ENCODE measurements around the gene NF1.

NF1 gene

DNA sequence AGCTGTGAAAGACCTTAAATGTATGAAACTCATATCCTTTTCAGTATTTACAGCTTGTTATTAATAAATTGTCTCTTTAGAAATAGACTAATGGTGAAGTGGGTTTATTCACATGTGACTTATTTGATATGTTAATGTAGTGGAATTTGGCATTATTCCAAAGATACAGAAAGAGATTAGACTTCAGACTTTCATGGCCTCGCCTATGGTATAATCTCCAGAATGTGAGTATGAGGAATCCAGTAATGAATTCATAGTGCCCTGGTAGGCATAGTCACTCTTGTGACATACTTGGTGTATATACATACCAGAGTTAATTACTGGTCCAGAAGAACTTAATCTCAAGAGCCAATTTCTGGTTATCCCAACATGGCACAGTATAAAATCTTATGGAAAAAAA is 129.6 kb downstream of the NF1 start:
- TF ChIP-seq SIN3A (IDR thresholded peaks at IDR 0.05; ENCODE audit: borderline replicate concordance, insufficient read depth, low read length): no peak
- TF ChIP-seq FOXP2 (optimal IDR thresholded peaks at IDR 0.05; ENCODE audit: borderline replicate concordance, extremely low read depth, extremely low read length, insufficient read depth): no peak
- TF ChIP-seq POLR2AphosphoS5 (IDR thresholded peaks at IDR 0.05; ENCODE audit: low read depth, low read length): no peak
- no peak for TF ChIP-seq REST (IDR thresholded peaks at IDR 0.05; ENCODE audit: insufficient read depth in 1 of 2, low read depth in 2 of 2, low read length in 2 of 2)
- no peak for TF ChIP-seq TAF1 (IDR thresholded peaks at IDR 0.05; ENCODE audit: borderline replicate concordance, insufficient read depth, low read length)

DNA sequence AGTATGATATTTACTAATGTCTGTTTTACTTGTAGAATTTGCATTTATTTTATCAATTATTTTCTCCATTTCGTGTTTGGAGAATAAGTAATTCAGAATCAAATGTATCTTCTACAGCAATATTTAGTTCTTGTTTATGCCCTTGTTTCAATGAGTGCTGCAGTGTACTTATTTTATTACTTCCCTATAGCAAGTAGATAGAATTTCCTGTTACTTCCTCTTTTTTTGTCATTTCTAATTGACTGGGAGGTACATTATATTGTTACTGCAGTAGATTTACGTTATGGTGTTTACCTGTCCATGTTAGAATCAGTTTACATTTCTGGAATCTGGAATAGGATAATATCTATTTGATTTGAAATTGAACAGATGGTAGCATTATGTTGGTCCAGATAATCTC is 131.1 kb downstream of the NF1 start:
- TF ChIP-seq TAF1 (IDR thresholded peaks at IDR 0.05; ENCODE audit: borderline replicate concordance, insufficient read depth, low read length) (no peak), SIN3A (IDR thresholded peaks at IDR 0.05; ENCODE audit: borderline replicate concordance, insufficient read depth, low read length) (no peak), FOXP2 (optimal IDR thresholded peaks at IDR 0.05; ENCODE audit: borderline replicate concordance, extremely low read depth, extremely low read length, insufficient read depth) (no peak), REST (IDR thresholded peaks at IDR 0.05; ENCODE audit: insufficient read depth in 1 of 2, low read depth in 2 of 2, low read length in 2 of 2) (no peak), POLR2AphosphoS5 (IDR thresholded peaks at IDR 0.05; ENCODE audit: low read depth, low read length) (no peak)

DNA sequence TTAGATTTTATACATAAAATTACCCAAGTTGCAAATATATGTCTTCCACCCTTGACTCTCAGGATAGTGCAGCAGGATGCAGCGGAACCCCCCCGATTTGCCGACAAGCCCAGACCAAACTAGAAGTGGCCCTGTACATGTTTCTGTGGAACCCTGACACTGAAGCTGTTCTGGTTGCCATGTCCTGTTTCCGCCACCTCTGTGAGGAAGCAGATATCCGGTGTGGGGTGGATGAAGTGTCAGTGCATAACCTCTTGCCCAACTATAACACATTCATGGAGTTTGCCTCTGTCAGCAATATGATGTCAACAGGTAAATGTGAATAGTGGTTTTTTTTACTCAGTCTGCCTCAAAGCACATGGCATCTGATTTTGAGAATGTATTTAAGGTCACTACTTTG is 131.6 kb downstream of the NF1 start:
- TF ChIP-seq FOXP2 (optimal IDR thresholded peaks at IDR 0.05; ENCODE audit: borderline replicate concordance, extremely low read depth, extremely low read length, insufficient read depth) (no peak), TAF1 (IDR thresholded peaks at IDR 0.05; ENCODE audit: borderline replicate concordance, insufficient read depth, low read length) (no peak), SIN3A (IDR thresholded peaks at IDR 0.05; ENCODE audit: borderline replicate concordance, insufficient read depth, low read length) (no peak), REST (IDR thresholded peaks at IDR 0.05; ENCODE audit: insufficient read depth in 1 of 2, low read depth in 2 of 2, low read length in 2 of 2) (no peak), POLR2AphosphoS5 (IDR thresholded peaks at IDR 0.05; ENCODE audit: low read depth, low read length) (no peak)

DNA sequence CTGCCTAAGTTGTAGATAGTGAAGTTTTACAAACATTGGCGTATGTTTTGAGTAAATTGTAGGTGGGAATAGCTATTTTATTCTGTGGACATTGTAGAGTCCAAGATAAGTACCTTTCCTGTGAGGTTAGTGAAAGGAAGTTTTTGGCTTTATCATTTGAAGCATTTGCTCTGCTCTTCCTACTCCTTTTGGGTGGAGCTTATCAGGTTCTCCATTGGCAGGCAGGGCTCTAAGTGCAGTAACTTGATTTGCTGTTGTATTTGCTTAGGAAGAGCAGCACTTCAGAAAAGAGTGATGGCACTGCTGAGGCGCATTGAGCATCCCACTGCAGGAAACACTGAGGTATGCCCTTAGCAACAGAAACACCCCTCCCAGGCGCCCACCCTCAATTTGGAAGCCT is 132.2 kb downstream of the NF1 start:
- no peak for TF ChIP-seq REST (IDR thresholded peaks at IDR 0.05; ENCODE audit: insufficient read depth in 1 of 2, low read depth in 2 of 2, low read length in 2 of 2)
- no peak for TF ChIP-seq TAF1 (IDR thresholded peaks at IDR 0.05; ENCODE audit: borderline replicate concordance, insufficient read depth, low read length)
- no peak for TF ChIP-seq FOXP2 (optimal IDR thresholded peaks at IDR 0.05; ENCODE audit: borderline replicate concordance, extremely low read depth, extremely low read length, insufficient read depth)
- TF ChIP-seq SIN3A (IDR thresholded peaks at IDR 0.05; ENCODE audit: borderline replicate concordance, insufficient read depth, low read length): no peak
- no peak for TF ChIP-seq POLR2AphosphoS5 (IDR thresholded peaks at IDR 0.05; ENCODE audit: low read depth, low read length)

DNA sequence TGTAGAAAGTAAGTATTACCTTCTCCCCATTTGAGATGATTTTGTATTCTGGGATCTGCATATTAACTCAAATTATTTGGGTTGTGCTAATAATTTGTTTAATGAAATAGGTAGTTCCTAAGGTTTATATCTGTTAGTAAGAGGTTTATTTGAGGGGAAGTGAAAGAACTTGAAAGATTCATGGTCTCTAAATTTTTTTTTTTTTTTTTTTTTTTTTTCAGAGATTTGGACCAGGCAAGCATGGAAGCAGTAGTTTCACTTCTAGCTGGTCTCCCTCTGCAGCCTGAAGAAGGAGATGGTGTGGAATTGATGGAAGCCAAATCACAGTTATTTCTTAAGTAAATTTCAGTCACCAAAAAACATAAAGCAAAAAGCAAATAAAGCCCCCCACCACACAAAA is 137.1 kb downstream of the NF1 start:
- no peak for TF ChIP-seq REST (IDR thresholded peaks at IDR 0.05; ENCODE audit: insufficient read depth in 1 of 2, low read depth in 2 of 2, low read length in 2 of 2)
- no peak for TF ChIP-seq TAF1 (IDR thresholded peaks at IDR 0.05; ENCODE audit: borderline replicate concordance, insufficient read depth, low read length)
- TF ChIP-seq FOXP2 (optimal IDR thresholded peaks at IDR 0.05; ENCODE audit: borderline replicate concordance, extremely low read depth, extremely low read length, insufficient read depth): no peak
- TF ChIP-seq POLR2AphosphoS5 (IDR thresholded peaks at IDR 0.05; ENCODE audit: low read depth, low read length): no peak
- TF ChIP-seq SIN3A (IDR thresholded peaks at IDR 0.05; ENCODE audit: borderline replicate concordance, insufficient read depth, low read length): no peak
